Measurements from ENCODE around the gene COL9A2. TPM values are rescaled to one million over a fixed set of nuclear protein-coding genes. Genes with fewer than 3 reads are reported as not detected.

The COL9A2 gene
- total RNA-seq, 1 experiment from 2014 or later, result 13.5 TPM

- ChIA-PET CTCF (no interaction called here), POLR2A (ENCODE audit: unreplicated experiment) (no interaction called here)
- Histone ChIP-seq H3K27me3 (ENCODE audit: insufficient read depth, low read depth) (peaks cover 14% of the 10 kb centered on the region), H3F3A (ENCODE audit: insufficient read depth, low read depth) (peaks cover 4% of the 10 kb centered on the region; the same call in 1 of the 2 replicates), H3K9me3 (ENCODE audit: insufficient read depth, low read depth) (no peaks in the 10 kb centered on the region), H3K9me2 (ENCODE audit: insufficient read depth) (no peaks in the 10 kb centered on the region), H4K20me1 (ENCODE audit: insufficient read depth) (no peaks in the 10 kb centered on the region), H3K4me2 (no peak overlapping the region), H3K4me1 (replicated peaks; ENCODE audit: insufficient read depth) (peaks cover 19% of the 10 kb centered on the region), H2AFZ (no peak overlapping the region), H3K79me2 (ENCODE audit: low read depth) (no peaks in the 10 kb centered on the region), H3K36me3 (ENCODE audit: low read depth) (no peaks in the 10 kb centered on the region), H3K4me3 (no peak overlapping the region), H3K27ac (no peak overlapping the region)
- intact Hi-C loops (cut with micrococcal nuclease; ENCODE audit: unreplicated experiment), result loop anchor here (1.0 kb wide), 1 partner anchor 150 kb away; the partner anchor contains the start of gene RLF
- DNase-seq, result no peak
- TF ChIP-seq EZH2 (IDR thresholded peaks at IDR 0.05; ENCODE audit: low read depth) (no peak), CTCF (conservative IDR thresholded peaks at IDR 0.05) (no peak)
- no TSS peak for BruUV-seq (replicated peaks)
These were observed 5.4 kb downstream of the COL9A2 start for GRCh38 chr1:40311692-40312091.

- Histone ChIP-seq H3K9me2 (ENCODE audit: insufficient read depth) (no peaks in the 10 kb centered on the region), H3K27ac (no peak overlapping the region), H4K20me1 (ENCODE audit: insufficient read depth) (no peaks in the 10 kb centered on the region), H3K9me3 (ENCODE audit: insufficient read depth, low read depth) (no peaks in the 10 kb centered on the region), H3K79me2 (ENCODE audit: low read depth) (no peaks in the 10 kb centered on the region), H3K4me3 (no peak overlapping the region), H3K4me1 (replicated peaks; ENCODE audit: insufficient read depth) (peaks cover 25% of the 10 kb centered on the region), H3K36me3 (ENCODE audit: low read depth) (no peaks in the 10 kb centered on the region), H3F3A (ENCODE audit: insufficient read depth, low read depth) (peaks cover 9% of the 10 kb centered on the region), H3K4me2 (no peak overlapping the region), H2AFZ (no peak overlapping the region), H3K27me3 (ENCODE audit: insufficient read depth, low read depth) (peaks cover 8% of the 10 kb centered on the region)
- CTCF ChIA-PET, result no interaction called here
- TF ChIP-seq CTCF (conservative IDR thresholded peaks at IDR 0.05) (no peak), EZH2 (IDR thresholded peaks at IDR 0.05; ENCODE audit: low read depth) (no peak)
- DNase-seq, result no peak
- POLR2A ChIA-PET (ENCODE audit: unreplicated experiment), result no interaction called here
- intact Hi-C loops (cut with micrococcal nuclease; ENCODE audit: unreplicated experiment), result no loop called here
- no TSS peak for BruUV-seq (replicated peaks)
These were observed 6.0 kb downstream of the COL9A2 start for GRCh38 chr1:40310983-40311642.

GRCh38 chr1:40310129-40310461 lies 7.0 kb downstream of the COL9A2 start:
- no peak for TF ChIP-seq CTCF (conservative IDR thresholded peaks at IDR 0.05)
- no peak for TF ChIP-seq EZH2 (IDR thresholded peaks at IDR 0.05; ENCODE audit: low read depth)
- Histone ChIP-seq H3K9me3 (ENCODE audit: insufficient read depth, low read depth) (no peaks in the 10 kb centered on the region), H3K4me1 (replicated peaks; ENCODE audit: insufficient read depth) (peaks cover 35% of the 10 kb centered on the region), H3K9me2 (ENCODE audit: insufficient read depth) (no peaks in the 10 kb centered on the region), H3K36me3 (ENCODE audit: low read depth) (no peaks in the 10 kb centered on the region), H3F3A (ENCODE audit: insufficient read depth, low read depth) (peaks cover 20% of the 10 kb centered on the region), H3K27ac (no peak overlapping the region), H3K27me3 (ENCODE audit: insufficient read depth, low read depth) (no peaks in the 10 kb centered on the region), H3K4me3 (no peak overlapping the region), H3K4me2 (no peak overlapping the region), H4K20me1 (ENCODE audit: insufficient read depth) (no peaks in the 10 kb centered on the region), H3K79me2 (ENCODE audit: low read depth) (no peaks in the 10 kb centered on the region), H2AFZ (no peak overlapping the region)
- ChIA-PET CTCF (no interaction called here), POLR2A (ENCODE audit: unreplicated experiment) (no interaction called here)
- no peak for DNase-seq
- intact Hi-C loops (cut with micrococcal nuclease; ENCODE audit: unreplicated experiment), result no loop called here
- BruUV-seq (replicated peaks), result no TSS peak

Data from PC-9 (cell line).